Activated CD4-positive, alpha-beta T cell treated with anti-CD3 and anti-CD28 coated beads, Interleukin-2, amount 50 U/mL, for 16 hours (primary cell): Measurements from ENCODE around the gene PPP2R1A.
"Not testable (repeated sequence)": the region's sequence is repeated elsewhere in the genome, so short reads cannot be mapped to it uniquely, and the experiment has no call there.

Experiments used
- DNase-seq: peaks from one replicate; pipeline ENCODE4 v3.0.0-alpha.2; 2020

PPP2R1A gene

DNA sequence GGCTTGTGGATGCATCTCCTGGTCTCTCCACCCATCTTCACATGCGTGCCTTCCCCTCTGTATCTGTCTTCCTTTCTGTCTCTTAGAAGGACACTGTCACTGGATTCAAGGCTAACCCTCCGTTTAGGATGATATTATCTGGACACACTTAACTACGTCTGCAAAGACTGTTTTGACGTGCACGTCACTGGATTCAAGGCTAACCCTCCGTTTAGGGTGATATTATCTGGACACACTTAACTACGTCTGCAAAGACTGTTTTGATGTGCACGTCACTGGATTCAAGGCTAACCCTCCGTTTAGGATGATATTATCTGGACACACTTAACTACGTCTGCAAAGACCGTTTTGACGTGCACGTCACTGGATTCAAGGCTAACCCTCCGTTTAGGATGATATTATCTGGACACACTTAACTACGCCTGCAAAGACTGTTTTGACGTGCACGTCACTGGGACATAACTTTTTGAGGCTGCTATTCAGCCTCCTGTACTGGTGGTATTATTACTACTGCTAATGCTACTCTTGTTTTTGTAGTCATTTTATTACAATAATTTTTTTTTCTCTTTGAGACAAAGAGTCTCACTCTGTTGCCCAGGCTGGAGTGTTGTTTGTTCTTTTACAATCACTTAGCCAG lies 11.0 kb downstream of the PPP2R1A start:
- not testable (repeated sequence) for DNase-seq

DNA sequence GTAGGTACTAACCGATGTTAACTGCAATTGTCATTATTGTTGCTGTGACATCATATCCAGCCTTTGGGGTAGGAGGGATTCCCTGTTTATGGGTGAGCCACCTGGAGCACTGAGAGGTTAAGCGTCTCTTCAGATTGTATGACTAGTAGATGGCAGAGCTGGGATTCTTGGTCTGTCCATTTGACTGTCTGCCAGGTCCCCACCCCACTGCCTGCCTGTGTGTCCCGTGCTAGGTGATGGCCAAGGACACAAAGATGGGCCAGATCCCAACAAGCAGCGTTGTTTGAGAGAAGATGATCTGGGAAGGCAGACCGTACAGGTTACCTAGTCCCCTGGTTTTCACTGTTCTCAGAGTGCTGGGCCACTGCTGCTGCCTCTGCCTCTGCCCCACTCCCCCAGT lies 16.6 kb downstream of the PPP2R1A start:
- DNase-seq: no peak

DNA sequence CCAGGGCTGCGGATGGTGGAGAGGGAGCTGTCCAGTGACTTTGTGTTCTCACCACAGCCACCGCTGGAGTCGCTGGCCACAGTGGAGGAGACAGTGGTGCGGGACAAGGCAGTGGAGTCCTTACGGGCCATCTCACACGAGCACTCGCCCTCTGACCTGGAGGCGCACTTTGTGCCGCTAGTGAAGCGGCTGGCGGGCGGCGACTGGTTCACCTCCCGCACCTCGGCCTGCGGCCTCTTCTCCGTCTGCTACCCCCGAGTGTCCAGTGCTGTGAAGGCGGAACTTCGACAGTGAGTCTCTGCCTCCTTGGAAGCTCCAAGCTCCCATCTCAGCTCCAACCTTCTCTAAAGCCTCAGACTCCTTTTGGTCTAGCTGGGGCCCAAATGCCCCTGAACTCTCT lies 21.4 kb downstream of the PPP2R1A start:
- no peak for DNase-seq

DNA sequence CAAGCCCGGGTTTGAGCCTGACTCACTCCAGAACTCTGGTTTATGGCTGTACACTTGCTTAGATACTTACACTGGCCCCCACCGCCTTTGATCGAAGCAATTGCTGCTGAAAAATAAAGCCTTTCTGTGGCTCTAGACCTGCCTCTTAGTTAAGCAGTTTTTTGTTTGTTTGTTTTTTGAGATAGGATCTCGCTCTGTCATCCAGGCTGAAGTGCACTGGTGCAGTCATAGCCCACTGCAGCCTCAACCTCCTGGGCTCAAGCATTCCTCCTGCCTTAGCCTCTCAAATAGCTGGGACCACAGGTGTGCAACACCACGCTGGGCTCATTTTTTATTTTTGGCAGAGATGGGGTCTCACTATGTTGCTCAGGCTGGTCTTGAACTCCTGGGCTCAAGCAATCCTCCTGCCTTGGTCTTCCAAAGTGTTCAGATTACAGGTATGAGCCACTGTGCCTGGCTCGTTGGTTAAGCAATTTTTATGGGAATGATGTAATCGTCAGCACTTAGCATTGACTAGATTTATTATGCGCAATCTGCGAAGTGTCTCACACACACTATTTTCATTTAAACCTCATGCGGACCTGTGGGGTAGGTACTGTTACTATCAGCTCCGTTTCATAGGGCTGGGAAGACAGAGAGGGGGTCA lies 22.2 kb downstream of the PPP2R1A start:
- no peak for DNase-seq

DNA sequence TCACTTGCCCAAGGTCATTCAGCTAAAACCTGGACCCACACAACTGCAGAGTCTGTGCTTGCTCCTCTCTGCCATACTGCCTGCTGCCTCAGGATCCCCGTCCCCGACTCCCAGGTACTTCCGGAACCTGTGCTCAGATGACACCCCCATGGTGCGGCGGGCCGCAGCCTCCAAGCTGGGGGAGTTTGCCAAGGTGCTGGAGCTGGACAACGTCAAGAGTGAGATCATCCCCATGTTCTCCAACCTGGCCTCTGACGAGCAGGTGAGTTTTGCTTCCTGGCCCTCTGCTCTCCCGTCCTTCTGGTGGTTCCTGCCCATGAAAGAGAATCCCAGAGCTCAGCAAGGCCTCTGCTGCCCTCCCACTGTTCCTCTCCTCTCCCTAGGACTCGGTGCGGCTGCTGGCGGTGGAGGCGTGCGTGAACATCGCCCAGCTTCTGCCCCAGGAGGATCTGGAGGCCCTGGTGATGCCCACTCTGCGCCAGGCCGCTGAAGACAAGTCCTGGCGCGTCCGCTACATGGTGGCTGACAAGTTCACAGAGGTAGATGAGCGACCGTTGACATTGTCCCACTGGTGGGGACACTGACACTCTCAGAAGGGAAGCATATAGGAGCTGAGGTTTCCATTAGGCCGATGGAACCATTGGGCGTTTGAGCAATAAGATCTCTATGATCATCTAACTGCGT lies 22.9 kb downstream of the PPP2R1A start:
- no peak for DNase-seq

DNA sequence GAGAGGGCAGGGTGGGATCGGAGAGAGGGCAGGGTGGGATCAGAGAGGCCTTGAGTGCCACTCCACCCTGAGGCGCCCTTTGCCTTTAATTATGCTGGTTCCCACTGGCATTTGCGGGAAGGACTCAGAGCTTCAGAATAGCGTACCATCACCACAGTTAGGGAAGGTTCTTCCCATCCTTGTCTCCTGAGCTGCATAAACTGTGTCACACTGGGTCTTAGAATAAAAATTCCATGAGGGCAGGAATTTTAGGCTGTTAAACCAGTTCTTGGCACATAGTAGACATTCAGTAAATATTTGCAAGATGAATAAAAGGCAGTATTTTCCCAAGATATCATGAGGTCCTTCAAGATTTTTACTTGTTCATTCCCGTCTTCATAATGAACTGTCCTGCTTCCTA lies 24.4 kb downstream of the PPP2R1A start:
- no peak for DNase-seq

DNA sequence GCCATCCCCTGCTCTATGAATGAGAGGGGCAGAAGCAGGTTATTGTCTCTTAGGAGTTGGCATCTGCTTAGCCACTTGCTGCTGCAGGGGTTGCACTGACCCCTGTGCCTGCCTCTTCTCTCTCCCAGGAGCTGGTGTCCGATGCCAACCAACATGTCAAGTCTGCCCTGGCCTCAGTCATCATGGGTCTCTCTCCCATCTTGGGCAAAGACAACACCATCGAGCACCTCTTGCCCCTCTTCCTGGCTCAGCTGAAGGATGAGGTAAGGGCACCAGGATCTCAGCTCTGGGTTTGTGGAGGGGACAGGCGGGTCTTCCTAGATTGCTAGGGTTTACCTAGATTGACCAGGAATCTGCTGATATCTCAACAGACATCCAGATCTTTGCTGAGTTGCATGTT lies 26.5 kb downstream of the PPP2R1A start:
- no peak for DNase-seq

DNA sequence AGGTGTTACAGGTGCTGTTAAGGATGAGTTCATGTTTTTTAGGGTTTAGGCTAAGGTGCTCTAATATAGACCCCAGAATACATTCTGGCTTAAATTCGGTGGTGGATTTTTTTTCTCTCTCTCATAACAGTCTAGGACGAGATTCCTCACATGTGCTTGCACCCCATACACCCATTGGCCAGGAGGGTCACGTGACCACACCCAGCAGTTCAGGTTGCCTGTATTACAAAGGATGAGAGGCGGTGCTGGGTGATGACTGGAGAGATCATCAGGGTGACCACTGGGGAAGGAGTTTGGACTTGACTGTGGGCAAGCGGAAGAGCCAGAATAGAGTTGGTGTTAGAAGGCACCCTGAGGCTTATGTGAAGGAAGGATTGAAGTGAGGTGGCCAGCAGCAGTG lies 27.7 kb downstream of the PPP2R1A start:
- DNase-seq: no peak

DNA sequence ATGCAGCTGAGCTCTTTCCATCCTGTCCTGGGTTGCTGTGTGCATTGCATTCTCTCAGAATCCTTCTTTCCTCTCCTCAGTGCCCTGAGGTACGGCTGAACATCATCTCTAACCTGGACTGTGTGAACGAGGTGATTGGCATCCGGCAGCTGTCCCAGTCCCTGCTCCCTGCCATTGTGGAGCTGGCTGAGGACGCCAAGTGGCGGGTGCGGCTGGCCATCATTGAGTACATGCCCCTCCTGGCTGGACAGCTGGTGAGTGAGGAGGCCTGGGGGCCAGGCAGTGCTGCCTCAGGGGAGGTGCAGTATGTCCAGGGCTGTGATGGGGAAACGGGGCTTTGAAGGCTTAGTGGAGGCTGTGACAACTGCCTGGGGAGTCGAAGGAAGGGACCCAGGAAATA lies 29.8 kb downstream of the PPP2R1A start:
- DNase-seq: no peak

DNA sequence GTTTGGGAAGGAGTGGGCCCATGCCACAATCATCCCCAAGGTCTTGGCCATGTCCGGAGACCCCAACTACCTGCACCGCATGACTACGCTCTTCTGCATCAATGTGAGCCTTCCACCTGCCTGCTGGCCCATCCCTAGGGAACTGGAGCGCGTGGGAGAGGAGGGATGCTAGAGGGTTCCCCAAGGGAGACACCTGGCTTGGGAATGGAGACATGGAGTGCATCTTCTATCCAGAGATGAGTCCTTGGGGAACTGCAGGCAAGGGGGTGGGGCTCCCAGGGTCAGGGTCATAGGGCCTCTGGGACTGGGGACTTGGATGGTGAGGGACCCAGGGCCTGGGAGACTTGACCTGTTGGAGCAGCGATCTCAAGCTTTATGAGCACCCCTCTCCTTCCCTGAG lies 31.2 kb downstream of the PPP2R1A start:
- DNase-seq: no peak

DNA sequence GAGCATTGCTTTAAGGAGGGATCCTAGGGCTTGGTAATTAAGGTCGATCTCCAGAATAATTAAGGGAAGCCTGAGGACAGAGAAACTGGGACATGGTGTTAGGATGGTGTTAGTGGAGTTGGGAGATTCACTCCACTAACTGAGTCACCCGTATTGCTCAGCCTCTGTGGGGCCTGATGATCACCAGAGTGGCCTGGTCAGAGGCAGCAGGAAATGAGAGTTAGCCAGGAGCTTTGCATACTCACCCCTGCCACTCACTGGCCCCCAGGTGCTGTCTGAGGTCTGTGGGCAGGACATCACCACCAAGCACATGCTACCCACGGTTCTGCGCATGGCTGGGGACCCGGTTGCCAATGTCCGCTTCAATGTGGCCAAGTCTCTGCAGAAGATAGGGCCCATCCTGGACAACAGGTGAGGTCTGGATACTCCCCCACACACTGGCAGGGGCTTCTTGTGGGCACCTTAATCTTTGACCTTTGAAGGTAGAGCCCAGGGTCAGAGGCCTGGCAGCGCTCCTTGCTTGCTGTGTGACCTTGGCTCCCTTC lies 32.1 kb downstream of the PPP2R1A start:
- DNase-seq: no peak

DNA sequence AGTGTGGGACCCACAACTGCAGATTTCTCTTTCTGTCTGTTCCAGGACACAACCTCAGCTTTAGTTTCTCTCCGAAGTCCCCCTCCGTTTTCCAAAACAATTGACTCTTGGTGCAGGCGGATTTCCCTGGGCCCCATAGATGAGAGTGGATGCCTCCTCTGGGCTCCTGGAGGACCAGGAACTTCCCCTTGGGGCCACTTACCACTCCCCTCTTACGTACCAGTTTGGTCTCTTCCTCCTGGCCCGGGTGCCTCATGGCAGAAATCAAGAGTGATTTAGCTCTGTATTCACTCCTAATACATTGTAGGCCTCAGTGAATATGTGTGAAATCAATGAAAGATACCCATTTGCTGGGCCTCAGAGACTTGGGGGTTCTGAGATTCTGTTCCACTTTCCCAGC lies 34.4 kb downstream of the PPP2R1A start:
- no peak for DNase-seq

DNA sequence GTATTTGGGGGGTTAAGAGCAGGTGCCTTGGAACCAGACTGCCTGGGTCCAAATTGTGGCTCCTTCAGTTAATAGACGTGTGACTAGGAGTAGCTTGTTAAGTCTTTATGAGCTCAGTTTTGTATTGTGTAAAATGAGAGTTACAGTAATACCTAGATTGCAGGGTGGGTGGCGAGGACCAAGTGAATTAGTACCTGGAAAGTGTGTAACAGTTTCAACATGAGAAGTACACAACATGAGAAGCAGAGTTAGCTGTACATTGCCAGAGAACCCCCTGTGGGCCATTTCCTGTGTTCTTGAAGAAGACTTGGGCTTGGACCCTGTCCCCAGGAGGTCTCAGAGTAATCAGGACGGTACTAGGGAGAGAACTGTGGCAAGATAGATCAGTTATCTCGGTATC lies 36.8 kb downstream of the PPP2R1A start:
- DNase-seq: peak; percentile 23

DNA sequence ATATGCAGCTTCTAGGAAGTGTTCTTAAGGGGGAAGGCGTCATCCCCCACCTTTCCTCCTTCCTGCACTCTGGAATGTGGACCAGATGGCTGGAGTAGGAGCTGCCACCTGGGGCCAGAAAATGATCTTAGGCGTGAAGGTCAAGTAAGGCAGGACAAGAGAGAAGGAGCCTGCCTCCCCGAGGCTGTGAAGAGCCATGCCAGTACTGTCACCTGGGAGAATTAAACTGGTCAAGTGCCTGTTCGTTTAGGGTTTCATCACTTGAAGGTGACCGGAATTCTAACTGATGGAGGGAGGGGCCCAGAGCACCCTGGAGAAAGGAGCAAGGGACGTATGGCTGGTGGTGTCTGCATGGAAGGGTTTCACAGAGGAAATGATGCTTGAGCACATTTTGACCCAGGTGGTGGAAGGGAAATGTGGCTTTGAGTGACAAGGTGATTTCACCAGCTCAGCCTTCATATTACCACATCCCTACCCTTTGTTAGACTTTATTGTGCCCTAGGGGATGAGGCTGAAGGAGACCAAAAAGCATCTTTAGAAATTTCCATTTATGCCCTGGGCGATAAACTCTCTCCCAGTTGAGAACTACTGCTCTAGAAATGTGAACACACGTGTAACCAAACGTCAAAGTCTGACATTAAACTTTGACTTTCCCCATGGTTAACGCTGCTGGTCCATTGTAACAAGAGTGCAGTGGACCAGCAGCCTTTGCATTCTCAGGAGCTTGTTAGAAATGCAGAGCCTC lies 37.5 kb downstream of the PPP2R1A start:
- DNase-seq: no peak

DNA sequence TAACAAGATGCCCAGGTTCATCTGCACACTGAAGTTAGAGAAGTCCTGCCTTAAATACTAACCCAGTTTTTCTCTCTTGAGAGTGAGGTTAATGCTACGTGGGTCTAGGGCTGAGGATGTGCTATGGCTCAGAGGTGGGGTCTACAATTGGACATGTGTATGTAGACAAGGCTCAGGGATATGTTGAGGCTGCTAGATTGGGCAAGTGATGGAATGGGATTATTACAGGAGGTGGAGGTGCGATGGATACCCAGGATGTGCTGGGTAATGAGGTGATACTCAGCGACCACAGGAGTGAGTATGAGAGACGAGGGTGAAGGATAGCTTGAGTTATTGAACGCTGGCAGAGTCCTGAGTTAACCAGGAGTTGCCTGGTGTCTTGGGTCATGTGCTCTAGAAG lies 38.1 kb downstream of the PPP2R1A start:
- no peak for DNase-seq

DNA sequence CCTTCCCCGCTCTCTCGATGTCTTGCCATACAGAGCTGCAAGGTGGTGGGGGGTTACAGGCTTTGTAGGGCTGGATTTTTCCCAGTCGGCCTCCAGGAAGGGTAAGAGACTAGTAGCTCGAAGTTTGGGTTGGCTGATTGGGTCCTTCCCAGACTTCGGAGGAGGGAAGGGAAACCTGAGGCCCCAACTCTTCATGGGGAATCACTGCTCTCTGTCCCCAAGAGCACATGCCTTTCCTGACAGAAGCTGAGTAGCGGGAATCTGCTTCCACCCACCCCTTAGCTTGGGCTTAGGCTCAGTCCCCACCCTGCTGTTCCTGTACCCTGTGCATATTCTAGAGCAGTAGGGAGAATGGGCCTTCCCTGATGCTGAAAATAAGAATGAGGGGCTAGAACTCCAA lies 39.7 kb downstream of the PPP2R1A start:
- DNase-seq: no peak

DNA sequence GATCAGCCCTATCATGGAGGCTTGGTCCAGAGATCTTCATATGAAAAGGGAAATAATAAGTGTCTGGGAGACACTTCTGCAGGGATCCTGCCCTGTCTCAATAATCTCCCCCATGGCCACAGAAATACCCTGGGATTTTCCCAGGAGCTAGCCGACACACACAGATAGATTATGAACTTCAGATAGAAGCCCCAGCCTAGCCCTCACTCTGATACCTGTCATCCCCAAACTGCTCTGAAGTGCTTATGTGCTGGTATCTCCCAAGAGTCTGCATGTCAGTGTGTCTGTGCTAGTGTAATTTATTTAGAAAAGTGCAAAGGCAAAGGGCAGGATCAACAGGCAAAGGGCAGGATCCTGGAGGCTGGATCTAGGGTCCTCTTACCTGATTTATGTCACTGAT lies 40.8 kb downstream of the PPP2R1A start:
- DNase-seq: no peak

DNA sequence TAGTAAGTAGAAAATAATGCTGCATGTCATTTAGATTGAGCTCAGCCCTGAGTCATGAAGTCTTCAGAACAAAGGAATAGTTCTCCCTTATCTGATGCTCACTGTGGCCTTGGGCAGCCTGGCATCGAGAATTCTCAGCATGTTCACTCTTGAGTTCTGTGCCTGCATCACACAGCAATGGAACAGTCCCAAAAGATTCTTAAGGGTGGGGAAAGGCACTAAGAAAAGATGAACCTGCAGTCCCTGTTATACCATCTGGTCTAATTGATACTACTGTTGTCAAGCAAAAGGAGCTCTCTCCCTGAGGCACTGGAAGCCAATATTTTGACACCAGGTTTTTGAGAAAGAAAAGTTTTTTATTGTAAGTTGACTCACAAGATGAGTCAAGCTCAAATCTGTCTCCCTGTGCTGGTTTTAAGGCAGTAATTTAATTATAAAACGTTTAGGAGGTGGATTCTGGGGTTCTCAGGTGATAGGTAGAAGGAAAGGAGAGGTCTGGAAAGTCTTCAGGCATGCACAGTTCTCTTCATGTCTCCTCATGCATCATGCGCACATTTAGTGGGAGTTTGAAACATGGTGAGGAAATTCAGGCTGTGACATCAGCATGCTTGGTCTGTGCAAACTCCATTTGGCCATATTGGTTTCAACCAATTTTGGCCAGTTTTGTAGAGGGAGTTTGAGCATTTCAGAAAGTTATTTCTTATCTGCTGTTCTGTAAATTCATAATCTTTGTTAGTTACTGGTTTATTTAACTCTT lies 41.5 kb downstream of the PPP2R1A start:
- no peak for DNase-seq

DNA sequence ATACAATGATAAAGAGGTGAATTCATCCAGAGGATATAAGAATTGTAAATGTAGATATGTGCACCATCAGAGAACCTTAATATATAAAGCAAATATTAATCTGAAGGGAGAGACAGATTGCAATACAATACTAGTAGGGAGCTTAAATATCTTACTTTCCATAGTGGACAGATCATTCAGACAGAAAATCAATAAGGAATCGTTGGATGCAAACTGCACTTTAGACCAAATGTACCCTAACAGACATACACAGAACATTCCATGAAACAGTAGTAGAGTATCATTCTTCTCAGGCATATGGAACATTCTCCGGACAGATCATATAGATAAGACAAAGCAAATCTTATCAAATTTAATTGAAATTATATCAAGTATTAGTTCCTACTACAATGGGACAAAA lies 44.6 kb downstream of the PPP2R1A start:
- DNase-seq: no peak

DNA sequence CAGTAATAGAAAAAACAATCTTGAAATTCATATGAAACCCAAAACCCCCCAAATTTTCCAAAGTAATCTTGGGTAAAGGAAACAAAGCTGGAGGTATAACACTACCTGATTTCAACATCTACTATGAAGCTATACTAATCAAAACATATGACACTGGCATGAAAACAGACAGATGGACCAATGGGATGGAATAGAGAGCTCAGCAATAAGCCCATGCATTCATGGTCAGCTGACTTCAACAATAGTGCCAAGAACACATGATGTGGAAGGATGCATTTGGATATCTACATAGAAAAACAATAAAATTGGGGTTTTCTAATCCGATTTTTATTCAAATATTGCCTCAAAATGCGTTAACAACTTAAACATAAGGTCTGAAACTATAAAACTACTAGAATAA lies 47.3 kb downstream of the PPP2R1A start:
- no peak for DNase-seq

DNA sequence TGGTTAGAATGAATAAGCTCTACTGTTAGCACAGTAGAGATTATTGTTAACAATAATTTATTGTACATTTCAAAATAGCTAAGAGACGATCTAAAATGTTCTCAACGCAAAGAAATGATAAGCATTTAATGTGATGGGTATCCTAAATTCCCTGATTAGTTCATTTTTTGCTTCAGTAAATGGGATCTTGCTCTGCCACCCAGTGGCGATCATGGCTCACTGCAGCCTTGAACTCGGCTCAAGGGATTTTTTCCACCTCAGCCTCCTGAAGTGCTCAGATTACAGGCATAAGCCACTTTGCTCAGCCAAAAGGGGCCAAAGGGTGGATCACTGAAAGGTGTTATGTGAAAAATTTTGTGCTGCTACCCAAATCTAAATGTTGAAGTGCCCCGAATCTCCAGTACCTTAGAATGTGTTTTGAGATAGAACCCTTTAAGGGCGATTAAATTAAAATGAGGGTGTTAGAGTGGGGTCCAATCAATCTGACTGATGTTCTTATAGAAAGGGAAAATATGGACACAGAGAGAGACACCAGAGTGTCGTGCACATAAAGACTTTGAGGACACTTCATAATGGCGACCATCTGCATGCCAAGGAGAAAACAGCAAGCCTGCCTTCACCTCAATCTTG lies 48.0 kb downstream of the PPP2R1A start:
- DNase-seq: peak; percentile 49

DNA sequence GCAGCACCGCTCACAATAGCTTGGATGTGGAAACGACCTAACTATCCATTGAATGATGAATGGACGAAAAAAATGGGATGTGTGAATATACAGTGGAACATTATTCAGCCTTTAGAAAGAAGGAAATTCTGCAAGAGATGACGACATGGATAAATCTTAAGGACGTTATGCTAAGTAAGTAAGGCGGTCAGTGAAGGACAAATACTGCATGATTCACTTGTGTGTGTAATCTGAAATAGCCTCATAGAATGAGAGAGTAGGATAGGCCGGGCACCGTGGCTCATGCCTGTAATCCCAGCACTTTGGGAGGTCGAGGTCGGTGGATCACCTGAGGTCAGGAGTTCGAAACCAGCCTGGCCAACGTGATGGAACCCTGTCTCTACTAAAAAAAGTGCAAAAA lies 54.2 kb downstream of the PPP2R1A start:
- DNase-seq: no peak
